Fibroblast of skin of left biceps (primary cell): Measurements from ENCODE around the gene SIPA1L3.
"Not testable (repeated sequence)": the region's sequence is repeated elsewhere in the genome, so short reads cannot be mapped to it uniquely, and the experiment has no call there.

Experiments used
- DNase-seq, 2 experiments: peaks; one replicate each; pipeline ENCODE4 v3.0.0-alpha.2; 2013; ENCODE audit warnings: low read depth in 2 of 2

The SIPA1L3 gene, protein sequence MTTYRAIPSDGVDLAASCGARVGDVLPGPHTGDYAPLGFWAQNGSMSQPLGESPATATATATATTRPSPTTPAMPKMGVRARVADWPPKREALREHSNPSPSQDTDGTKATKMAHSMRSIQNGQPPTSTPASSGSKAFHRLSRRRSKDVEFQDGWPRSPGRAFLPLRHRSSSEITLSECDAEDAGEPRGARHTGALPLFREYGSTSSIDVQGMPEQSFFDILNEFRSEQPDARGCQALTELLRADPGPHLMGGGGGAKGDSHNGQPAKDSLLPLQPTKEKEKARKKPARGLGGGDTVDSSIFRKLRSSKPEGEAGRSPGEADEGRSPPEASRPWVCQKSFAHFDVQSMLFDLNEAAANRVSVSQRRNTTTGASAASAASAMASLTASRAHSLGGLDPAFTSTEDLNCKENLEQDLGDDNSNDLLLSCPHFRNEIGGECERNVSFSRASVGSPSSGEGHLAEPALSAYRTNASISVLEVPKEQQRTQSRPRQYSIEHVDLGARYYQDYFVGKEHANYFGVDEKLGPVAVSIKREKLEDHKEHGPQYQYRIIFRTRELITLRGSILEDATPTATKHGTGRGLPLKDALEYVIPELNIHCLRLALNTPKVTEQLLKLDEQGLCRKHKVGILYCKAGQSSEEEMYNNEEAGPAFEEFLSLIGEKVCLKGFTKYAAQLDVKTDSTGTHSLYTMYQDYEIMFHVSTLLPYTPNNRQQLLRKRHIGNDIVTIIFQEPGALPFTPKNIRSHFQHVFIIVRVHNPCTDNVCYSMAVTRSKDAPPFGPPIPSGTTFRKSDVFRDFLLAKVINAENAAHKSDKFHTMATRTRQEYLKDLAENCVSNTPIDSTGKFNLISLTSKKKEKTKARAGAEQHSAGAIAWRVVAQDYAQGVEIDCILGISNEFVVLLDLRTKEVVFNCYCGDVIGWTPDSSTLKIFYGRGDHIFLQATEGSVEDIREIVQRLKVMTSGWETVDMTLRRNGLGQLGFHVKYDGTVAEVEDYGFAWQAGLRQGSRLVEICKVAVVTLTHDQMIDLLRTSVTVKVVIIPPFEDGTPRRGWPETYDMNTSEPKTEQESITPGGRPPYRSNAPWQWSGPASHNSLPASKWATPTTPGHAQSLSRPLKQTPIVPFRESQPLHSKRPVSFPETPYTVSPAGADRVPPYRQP (N-terminal part only)

DNA sequence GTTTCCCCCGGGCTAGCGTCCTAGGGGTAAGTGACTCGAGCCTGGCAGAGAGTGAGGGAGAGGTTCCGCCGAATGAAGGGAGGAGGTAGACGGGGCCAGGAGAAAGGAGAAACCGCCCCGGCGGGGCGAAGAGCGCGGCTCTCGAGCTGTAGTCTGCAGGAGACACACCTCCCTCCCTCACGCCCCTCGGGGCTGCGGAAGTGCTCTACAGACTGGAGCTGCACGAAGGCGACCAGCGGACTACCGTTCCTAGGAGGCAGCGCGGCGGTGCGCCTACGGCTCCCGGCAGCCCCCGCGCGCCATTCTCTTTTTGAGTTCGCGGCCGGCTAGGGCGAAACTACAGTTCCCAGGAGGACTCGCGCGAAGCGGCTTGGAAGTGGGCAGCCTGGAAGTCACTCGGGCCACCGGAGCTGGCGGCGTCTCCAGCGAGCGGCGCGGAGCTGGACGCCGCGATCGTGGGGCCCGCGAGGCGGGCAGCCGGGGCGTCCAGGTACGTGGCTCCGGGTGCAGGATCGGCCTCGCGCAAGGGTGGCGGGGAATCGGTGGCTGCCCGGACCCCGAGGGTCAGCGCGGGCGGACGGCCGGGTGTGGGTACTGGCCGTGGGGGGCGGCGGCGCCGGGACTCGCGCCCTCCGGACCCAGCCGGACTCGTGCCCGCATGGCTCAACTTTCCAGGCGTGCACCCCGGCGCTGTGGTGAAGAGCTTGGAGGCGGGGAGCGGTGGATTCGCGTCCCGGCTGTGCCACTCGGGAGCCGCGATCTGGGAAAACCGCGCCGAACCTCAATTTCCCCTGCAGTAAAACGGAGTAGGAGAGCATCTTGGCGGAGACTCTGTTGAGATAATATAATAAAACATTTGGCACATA is at the start of gene SIPA1L3:
TSS of gene SIPA1L3 (plus strand) at position 340 of the 866 bp plus-strand sequence. CDS start 174,358 bp downstream, outside the sequence.
- peak; percentile 78 to 80 for DNase-seq

DNA sequence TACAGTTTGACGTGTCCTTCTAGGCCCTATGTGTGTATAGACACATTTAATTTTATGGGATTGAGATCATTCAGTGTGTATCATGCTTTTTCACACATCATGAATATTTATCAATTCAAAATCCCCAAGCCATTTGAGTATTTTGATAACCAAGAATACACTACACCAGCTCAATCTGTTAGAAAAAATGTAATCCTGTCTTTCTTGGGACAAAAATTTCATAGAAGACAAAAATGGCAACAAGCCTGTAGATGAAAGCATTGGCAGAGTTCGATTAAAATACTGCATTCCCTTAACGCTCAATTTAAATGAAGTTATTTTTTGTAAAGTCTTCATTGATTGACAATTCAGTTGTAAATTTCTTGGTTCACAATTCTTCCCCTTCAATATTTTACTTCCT is 42.5 kb upstream of the SIPA1L3 start:
- DNase-seq = no peak

DNA sequence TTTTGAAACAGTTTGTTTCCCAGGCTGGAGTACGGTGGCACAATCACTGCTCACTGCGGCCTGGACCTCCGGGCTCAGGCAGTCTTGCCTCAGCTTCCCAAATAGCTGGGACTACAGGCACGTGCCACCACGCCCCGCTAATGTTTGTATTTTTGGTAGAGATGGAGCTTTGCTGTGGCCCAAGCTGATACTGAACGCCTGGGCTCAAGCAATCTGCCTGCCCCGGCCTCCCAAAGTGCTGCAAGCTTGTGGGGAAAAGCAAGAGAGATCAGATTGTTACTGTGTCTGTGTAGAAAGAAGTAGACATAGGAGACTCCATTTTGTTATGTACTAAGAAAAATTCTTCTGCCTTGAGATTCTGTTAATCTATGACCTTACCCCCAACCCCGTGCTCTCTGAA is 41.1 kb upstream of the SIPA1L3 start:
- DNase-seq = not testable (repeated sequence)

DNA sequence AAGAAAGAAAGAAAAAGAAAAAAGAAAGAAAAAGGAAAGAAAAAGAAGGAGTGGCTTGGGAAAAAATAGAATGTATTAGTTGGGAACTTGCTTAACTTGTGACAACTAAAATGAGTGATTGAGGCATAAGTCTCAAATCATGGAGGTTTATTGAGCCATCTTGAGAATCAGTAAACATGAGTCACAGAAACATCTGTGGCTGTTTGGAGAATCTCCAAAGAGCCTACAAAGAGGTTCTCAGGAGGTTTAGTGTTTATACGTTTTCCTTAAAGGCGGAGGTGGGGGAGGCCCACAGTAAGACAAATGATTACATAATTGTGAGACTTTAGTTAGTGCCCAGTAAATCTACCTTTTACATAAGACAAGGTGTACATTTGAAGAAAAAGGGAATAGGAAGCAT is 39.2 kb upstream of the SIPA1L3 start:
- DNase-seq = no peak

GRCh38 chr19:37869766-37870340 is 37.2 kb upstream of the SIPA1L3 start:
- DNase-seq = no peak

GRCh38 chr19:37872383-37872782 is 34.6 kb upstream of the SIPA1L3 start:
- no peak for DNase-seq

GRCh38 chr19:37874784-37875183 is 32.2 kb upstream of the SIPA1L3 start:
- DNase-seq = no peak

GRCh38 chr19:37876032-37876431 is 31.0 kb upstream of the SIPA1L3 start:
- no peak for DNase-seq

DNA sequence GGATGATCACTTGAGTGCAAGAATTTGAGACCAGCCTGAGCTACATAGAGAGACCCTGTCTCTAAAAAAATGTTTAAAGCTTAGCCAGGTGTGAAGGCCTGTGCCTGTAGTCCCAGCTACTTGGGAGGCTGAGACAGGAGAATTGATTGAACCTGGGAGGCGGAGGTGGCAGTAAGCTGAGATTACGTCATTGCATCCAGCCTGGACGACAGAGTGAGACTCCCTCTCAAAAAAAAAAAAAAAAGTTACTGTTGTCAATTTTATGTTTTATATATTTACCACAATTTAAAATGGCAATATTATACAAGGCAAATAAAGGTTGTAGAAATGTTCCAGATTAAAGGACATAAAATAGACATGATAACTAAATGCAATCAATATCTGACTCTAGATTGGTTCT is 29.9 kb upstream of the SIPA1L3 start:
- no peak for DNase-seq

GRCh38 chr19:37885392-37885791 is 21.6 kb upstream of the SIPA1L3 start:
- DNase-seq = no peak

DNA sequence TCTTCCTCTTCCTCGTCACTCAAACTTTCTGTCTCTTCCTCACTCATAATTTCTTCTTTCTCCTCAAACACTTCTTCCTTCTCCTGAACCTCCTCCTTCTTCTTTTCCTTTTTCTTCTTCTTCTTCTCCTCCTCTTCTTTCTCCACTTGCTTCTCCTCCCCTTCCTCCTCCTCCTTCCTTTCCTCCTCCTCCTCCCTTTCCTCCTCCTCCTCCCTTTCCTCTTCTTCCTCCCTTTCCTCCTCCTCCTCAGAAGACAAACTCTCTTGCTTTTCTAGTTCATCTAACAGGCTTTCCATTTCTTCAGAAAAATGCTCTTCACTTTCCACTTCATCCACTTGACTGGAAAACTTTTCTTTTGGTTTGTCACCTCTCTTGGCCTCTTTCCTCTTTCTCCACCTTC is 20.4 kb upstream of the SIPA1L3 start:
- DNase-seq = no peak

- DNase-seq = no peak
These were observed 13.0 kb upstream of the SIPA1L3 start for GRCh38 chr19:37893845-37894575.

DNA sequence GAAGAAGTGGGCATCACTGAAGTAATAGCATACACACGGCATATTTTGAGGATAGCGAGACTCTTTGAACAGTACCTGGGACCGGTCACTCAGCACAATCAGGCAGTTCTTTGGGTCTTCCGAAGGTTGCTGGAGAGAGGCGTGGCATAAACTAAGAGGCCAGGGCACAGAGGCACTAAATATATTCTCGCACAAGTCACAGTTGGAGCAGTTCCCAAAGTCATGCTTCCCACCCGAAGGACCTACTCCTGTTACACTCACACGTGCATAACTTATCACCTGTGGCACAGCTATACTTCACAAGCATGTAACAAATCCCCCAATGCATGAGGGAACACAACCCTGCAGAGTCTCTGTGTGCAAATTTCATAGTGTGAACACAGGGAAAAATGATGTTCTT is 10.8 kb upstream of the SIPA1L3 start:
- DNase-seq = no peak

- DNase-seq = no peak
These were observed 7.6 kb upstream of the SIPA1L3 start for GRCh38 chr19:37899453-37899852.

- DNase-seq = no peak
These were observed 7.0 kb upstream of the SIPA1L3 start for GRCh38 chr19:37899966-37900365.

DNA sequence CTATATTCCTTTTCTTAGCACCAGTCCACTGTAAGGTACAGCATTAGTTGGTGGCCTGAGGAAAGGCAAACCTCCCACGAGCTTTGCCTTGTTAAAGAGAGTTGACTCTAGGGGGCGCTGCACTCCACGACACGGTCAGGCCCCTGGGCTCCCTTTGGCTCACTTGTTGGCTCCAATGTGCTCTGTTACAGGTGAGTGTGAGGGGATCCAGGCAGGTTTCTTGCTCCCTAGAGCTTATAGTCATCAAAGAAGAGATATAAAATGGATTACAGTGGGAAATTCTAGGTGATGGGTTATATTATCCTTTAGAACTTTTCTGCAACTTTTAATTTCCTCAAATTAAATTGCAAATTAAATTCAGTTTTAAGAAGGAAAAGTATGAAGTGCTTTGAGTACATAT is 4.3 kb upstream of the SIPA1L3 start:
- DNase-seq = peak in 1 of 2 experiments; percentile 12

GRCh38 chr19:37903096-37903495 is 3.9 kb upstream of the SIPA1L3 start:
- DNase-seq = no peak

- no peak for DNase-seq
These were observed 801 bp upstream of the SIPA1L3 start, which contains the start of gene WDR87 for GRCh38 chr19:37905946-37906868. TSS of gene WDR87 (minus strand) at chr19:37906594. CDS start at chr19:37898239, 8,355 bp downstream.
